GM21381 (cell line): ENCODE measurements around the gene FAM193B.
"Not testable (repeated sequence)": the region's sequence is repeated elsewhere in the genome, so short reads cannot be mapped to it uniquely, and the experiment has no call there.

ENCODE experiments used
- ATAC-seq: cut with Tn5 transposase; IDR thresholded peaks from one replicate; pipeline ENCODE4 v1.9.1; 2021; ENCODE audit warnings: mild to moderate bottlenecking, moderate library complexity; ENCODE audit not compliant: unreplicated experiment

The FAM193B gene

GRCh38 chr5:177538876-177539275 is 15.5 kb downstream of the FAM193B start:
- ATAC-seq: no peak

- ATAC-seq: no peak
Observed at GRCh38 chr5:177537389-177538361, 16.7 kb downstream of the FAM193B start.

- ATAC-seq: no peak
Observed at GRCh38 chr5:177536386-177536785, 18.0 kb downstream of the FAM193B start.

- ATAC-seq: no peak
Observed at GRCh38 chr5:177535125-177535524, 19.2 kb downstream of the FAM193B start.

GRCh38 chr5:177534433-177534832 is 19.9 kb downstream of the FAM193B start:
- ATAC-seq: not testable (repeated sequence)

GRCh38 chr5:177531209-177531940 is 23.0 kb downstream of the FAM193B start:
- no peak for ATAC-seq

GRCh38 chr5:177530638-177531037 is 23.7 kb downstream of the FAM193B start:
- no peak for ATAC-seq

- no peak for ATAC-seq
Observed at GRCh38 chr5:177529247-177530203, 24.8 kb downstream of the FAM193B start.

- no peak for ATAC-seq
Observed at GRCh38 chr5:177528631-177529030, 25.7 kb downstream of the FAM193B start.

GRCh38 chr5:177527595-177527994 is 26.8 kb downstream of the FAM193B start:
- no peak for ATAC-seq

- no peak for ATAC-seq
Observed at GRCh38 chr5:177526791-177527190, 27.6 kb downstream of the FAM193B start.

- ATAC-seq: no peak
Observed at GRCh38 chr5:177526191-177526590, 28.2 kb downstream of the FAM193B start.

- no peak for ATAC-seq
Observed at GRCh38 chr5:177524941-177525655, 29.3 kb downstream of the FAM193B start.

GRCh38 chr5:177524539-177524900 is 29.8 kb downstream of the FAM193B start:
- ATAC-seq: no peak

- ATAC-seq: no peak
Observed at GRCh38 chr5:177523711-177524538, 30.4 kb downstream of the FAM193B start.

- ATAC-seq: no peak
Observed at GRCh38 chr5:177520916-177521513, 33.3 kb downstream of the FAM193B start.

- ATAC-seq: no peak
Observed at GRCh38 chr5:177520271-177520670, 34.1 kb downstream of the FAM193B start.

GRCh38 chr5:177519463-177520235 is 34.7 kb downstream of the FAM193B start:
- no peak for ATAC-seq
